IPS-20b (cell line): ENCODE data around the gene BMF.
A peak's percentile ranks its signal among the peaks of the same experiment; 100 is the strongest.

Source experiments
- H3K27ac ChIP-seq: one replicate; pipeline ENCODE4 v1.5.1; 2013; ENCODE audit warnings: low read length
- H3K27me3 ChIP-seq: 2 replicates; pipeline ENCODE4 v1.6.1; 2013; ENCODE audit warnings: mild to moderate bottlenecking, low read length, inconsistent platforms; ENCODE audit not compliant: insufficient read depth
- H3K36me3 ChIP-seq: 2 replicates; pipeline ENCODE4 v1.6.1; 2013; ENCODE audit warnings: low read depth, mild to moderate bottlenecking, inconsistent platforms, low read length, moderate library complexity; ENCODE audit not compliant: insufficient read depth
- H3K4me1 ChIP-seq: 2 replicates; pipeline ENCODE4 v1.6.1; 2013; ENCODE audit warnings: mild to moderate bottlenecking, control low read depth, inconsistent platforms, low read length, moderate library complexity; ENCODE audit not compliant: insufficient read depth
- H3K4me3 ChIP-seq: 2 replicates; pipeline ENCODE4 v1.5.1; 2013; ENCODE audit warnings: mild to moderate bottlenecking, low read length, inconsistent platforms
- H3K9ac ChIP-seq: 2 replicates; pipeline ENCODE4 v1.6.1; 2013; ENCODE audit warnings: low read depth, mild to moderate bottlenecking, inconsistent platforms, low read length, moderate library complexity
- H3K9me3 ChIP-seq: 2 replicates; pipeline ENCODE4 v1.6.1; 2013; ENCODE audit warnings: mild to moderate bottlenecking, low read depth, low read length, inconsistent platforms; ENCODE audit not compliant: insufficient read depth

BMF gene

DNA sequence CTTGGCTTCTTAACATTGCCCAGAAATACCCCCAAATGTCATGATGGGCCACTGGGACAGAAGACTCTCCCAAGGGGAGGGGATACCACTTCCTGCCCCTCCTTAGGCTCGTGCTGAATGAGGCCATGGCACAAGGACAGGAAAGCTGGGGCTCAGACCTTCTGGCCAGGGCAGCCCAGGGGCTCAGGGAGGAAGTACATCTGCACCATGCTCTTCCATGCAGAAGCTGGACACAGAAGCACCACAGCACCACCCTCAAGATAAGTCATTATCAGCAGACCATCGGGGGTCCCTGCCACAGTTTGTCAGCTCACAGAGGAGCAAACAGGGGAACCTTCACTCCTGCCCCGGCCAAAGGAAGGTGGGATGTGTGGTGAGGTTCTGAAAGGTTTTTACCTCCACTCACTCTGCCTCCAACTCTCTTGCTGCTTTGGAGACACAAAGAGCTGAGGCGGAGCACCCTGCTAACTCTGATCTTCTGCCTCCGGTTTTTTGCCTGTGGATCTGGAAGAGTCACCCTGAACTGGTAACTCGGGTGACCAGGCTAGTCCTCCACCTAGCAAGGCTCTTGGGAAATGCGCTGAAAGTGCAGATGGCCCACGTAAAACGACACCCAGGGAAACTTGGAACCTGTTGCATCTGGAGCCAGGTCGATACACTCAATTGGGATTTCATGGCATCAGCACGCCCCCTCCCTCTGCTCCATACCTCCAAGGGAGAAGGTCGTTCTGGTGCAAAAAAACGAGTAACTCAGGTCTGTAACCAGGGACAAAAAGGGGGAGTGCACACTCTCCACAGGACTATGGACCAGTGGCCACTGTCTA, 8.3 kb downstream of the BMF start:
- H3K4me1 ChIP-seq: peaks cover 47% of the 10 kb centered on the region
- H3K4me3 ChIP-seq: no peak overlapping the region
- H3K9me3 ChIP-seq: no peaks in the 10 kb centered on the region
- H3K36me3 ChIP-seq: peaks cover 9% of the 10 kb centered on the region; the same call in 1 of the 2 replicates
- H3K27ac ChIP-seq: no peak overlapping the region
- peaks cover 8% of the 10 kb centered on the region; the same call in 1 of the 2 replicates for H3K27me3 ChIP-seq
- no peak overlapping the region for H3K9ac ChIP-seq

DNA sequence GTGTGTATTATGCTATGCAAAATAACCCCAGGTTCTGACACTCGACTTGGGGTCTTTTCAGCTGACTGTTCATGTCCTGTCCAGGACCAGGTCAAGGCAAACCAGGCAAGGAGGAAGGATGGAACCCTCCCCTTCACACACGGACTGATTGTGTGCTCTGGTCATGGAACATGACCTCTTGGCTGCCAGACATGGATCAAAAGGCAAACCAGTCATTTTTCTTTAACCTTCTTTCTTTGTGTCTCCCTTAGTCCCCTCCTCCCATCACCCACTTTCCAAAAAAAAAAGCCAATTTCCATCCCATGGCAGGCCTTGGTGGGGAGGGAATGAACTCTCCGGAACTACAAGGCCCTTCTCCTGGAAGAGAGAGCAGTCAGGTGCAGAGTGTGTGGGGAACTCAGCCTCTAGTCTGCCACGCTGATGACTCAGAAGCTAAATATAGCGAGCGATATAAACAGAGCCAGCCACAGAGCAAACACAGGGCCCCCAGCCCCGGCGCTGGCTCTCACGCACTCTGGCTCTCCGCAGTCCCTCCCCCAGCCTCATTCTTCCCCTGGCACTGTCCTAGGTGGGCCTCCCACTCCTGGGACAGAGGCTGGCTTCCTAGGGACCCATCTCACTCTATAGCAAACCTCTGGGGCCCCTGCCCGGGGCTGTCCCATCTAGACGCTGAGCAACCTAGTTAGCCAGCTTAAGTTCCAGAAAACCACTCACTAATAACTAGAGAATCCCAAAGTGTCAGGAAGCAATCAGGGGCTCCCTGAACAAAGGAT, 10.0 kb downstream of the BMF start:
- peaks cover 9% of the 10 kb centered on the region; the same call in 1 of the 2 replicates for H3K36me3 ChIP-seq
- no peaks in the 10 kb centered on the region for H3K9me3 ChIP-seq
- peak overlapping the region; percentile 43; the same call in 1 of the 2 replicates for H3K9ac ChIP-seq
- no peak overlapping the region for H3K27ac ChIP-seq
- H3K4me3 ChIP-seq: no peak overlapping the region
- peaks cover 32% of the 10 kb centered on the region for H3K4me1 ChIP-seq
- no peaks in the 10 kb centered on the region for H3K27me3 ChIP-seq

DNA sequence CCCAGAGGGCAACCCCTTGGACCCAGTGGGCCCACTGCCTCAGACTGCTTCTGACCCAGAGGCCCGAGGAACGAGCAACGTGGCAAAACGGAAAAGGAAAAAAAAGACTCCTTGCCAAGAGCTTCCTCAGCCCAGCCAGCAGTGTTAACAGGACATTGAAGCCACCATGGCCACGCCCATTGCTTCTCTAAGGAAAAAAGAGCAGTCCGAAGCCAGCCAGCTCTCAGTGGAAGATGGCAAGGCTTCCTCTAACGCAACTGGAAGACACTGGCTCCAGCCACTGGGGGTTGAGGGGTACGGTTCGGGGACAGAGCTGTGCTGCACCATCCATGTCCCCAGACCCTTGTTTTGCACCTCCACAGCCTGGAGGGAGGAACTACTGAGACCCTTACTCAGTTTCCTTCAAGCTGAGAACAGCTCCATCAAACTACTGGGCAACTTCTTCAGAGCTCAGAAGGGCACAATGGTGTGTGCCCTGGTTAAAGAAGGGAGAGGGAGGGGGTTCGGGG, 10.7 kb downstream of the BMF start:
- Histone ChIP-seq H3K4me1 (peaks cover 34% of the 10 kb centered on the region), H3K9ac (no peak overlapping the region)

DNA sequence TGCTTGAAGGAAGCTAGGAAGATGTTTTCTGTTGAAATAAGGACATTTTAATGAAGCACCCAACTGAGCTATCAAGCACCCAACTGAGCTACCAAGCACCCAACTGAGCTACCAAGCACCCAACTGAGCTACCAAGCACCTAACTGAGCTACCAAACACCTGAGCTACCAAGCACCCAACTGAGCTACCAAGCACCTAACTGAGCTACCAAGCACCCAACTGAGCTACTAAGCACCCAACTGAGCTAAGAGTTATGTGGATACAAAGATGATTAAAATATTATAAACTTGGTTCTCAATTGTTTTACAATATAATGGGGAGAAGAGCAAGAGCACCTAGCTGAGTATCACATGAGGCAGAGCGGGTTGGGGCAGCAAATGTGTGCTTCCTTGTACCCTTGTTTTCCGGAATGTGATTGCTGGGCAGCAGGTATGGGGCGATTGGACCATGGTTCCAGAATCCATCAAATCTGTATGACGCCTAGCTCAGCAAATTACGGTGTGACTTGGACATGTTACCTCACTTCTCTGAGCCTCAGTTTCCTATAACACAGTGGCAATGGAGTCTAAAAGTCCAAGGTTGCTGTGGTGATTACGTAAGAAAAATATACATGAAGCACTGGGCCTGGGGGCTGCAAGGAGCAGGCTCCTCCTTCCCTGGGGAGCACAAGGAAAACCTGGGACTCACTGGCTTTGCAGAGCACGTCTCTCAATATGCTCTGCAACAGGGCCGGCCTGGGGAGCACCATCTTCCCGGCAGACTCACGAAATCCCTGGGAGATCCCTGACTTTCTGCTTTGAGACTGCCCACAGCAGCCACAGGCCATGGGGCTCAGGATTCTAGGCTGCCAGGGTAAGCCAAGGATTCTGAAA, 11.3 kb downstream of the BMF start:
- Histone ChIP-seq H3K9ac (no peak overlapping the region), H3K36me3 (peaks cover 9% of the 10 kb centered on the region; the same call in 1 of the 2 replicates), H3K4me3 (no peak overlapping the region), H3K4me1 (peaks cover 36% of the 10 kb centered on the region), H3K9me3 (no peaks in the 10 kb centered on the region), H3K27me3 (no peaks in the 10 kb centered on the region), H3K27ac (no peak overlapping the region)

More for the DNA sequence above, 10.7 kb downstream of the BMF start:
- Histone ChIP-seq H3K27ac (no peak overlapping the region), H3K36me3 (peaks cover 9% of the 10 kb centered on the region; the same call in 1 of the 2 replicates), H3K9me3 (no peaks in the 10 kb centered on the region), H3K27me3 (no peaks in the 10 kb centered on the region), H3K4me3 (no peak overlapping the region)

DNA sequence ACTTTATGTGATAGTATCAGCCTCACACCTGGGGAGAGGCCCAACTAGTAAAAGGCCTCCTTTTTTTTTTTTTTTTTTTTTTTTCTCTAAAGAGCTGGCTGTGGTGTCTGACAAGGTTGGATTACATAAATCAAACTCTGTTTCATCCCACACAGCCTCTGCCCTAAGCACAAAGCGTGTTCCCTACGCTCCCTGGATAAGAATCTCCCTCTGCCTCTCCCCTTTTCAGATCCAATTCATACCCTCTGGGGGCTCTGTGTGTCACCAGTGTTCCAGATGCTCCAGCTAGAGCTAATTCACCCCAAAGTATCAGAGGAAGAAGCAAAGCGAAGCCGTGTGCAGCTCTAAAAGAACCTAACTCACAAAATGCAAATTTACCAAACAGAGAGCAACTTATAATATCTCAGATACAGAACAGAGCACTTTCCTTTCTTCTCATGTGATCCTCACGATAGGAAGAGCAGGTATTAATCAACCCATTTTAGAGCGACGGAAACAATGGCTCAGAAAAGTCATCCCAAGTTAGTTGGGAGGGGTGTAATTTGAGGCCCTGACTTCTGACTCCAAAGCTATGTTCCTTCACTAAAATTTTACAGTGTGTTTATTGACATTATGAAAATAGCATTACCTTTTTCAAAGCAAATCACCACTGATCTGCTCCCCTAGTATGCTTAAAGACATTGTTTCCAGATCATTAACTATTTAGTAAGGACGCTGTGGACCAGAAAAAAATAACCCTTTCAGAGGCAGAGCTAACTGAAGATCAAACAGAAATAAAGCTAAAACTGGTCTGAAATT, 12.4 kb downstream of the BMF start:
- Histone ChIP-seq H3K9me3 (no peaks in the 10 kb centered on the region), H3K36me3 (peaks cover 9% of the 10 kb centered on the region), H3K27me3 (no peaks in the 10 kb centered on the region), H3K27ac (no peak overlapping the region), H3K4me1 (peaks cover 46% of the 10 kb centered on the region), H3K4me3 (no peak overlapping the region), H3K9ac (no peak overlapping the region)

DNA sequence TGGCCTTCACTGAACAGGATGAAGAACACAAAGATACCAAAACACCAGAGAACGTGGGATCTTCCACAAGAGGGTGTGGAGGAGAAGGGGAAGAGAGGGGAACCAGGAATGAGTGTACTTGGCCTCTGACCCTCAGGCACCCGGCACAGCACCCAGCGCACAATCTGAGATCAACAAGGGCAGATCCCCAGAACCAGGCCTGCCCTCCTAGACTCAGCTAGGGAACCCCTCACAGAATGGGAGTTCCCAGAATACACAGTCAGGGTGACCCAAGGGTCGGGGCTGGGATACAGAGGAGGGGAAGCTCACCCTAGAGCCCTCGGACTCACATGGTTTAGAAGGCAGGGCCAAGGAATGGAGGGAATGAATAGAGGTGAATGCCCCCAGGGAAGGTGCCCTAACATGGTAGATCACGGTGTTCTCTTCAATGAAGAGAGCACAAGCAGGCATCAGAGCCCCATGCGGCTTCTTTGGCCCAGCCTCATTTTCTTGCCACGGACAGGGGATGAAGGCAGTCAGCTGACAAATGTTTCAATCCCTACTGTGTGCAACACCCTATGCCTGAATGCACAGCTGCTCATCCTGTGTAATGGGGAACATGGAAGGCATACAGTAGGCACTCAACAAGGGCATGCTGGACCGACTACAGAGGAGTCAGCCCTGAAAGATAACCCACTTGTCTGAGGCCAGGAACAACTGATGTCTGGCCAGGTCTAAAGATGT, 13.1 kb downstream of the BMF start:
- Histone ChIP-seq H3K36me3 (peaks cover 8% of the 10 kb centered on the region), H3K9ac (no peak overlapping the region), H3K27me3 (no peaks in the 10 kb centered on the region), H3K9me3 (no peaks in the 10 kb centered on the region), H3K27ac (no peak overlapping the region), H3K4me3 (no peak overlapping the region), H3K4me1 (peaks cover 53% of the 10 kb centered on the region)

DNA sequence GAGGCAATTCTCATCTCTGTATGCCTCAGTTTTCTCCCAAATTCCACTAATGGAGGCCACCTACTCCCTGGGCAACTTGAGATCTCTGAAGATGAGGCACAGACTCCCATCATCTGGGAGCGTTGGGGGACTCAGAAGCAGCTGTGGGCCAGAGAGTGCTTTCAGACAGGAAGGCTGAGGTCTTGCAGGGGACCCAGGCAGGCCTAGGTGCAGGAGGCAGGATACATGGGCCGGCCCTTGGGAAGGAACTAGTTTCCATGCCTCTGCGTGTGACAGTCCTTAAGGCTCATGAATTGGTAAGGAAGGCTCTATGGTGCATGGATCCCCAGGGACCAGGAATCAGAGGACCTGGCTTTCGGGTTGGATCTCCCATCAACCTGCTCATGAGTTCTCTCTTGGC, 14.5 kb downstream of the BMF start:
- Histone ChIP-seq H3K36me3 (peaks cover 16% of the 10 kb centered on the region), H3K9ac (no peak overlapping the region), H3K4me3 (no peak overlapping the region), H3K9me3 (no peaks in the 10 kb centered on the region), H3K4me1 (peaks cover 64% of the 10 kb centered on the region), H3K27ac (no peak overlapping the region), H3K27me3 (no peaks in the 10 kb centered on the region)

- Histone ChIP-seq H3K36me3 (peaks cover 16% of the 10 kb centered on the region), H3K27me3 (no peaks in the 10 kb centered on the region), H3K9ac (peak overlapping the region; percentile 40; the same call in 1 of the 2 replicates), H3K4me3 (no peak overlapping the region; the same call in 1 of the 2 replicates), H3K4me1 (peaks cover 62% of the 10 kb centered on the region), H3K27ac (no peak overlapping the region), H3K9me3 (no peaks in the 10 kb centered on the region)
Measured at GRCh38 chr15:40092979-40093869, 15.5 kb downstream of the BMF start.

- H3K4me1 ChIP-seq: peaks cover 66% of the 10 kb centered on the region
- peak overlapping the region; percentile 40; the same call in 1 of the 2 replicates for H3K9ac ChIP-seq
Measured at GRCh38 chr15:40092256-40092978, 16.3 kb downstream of the BMF start.

More at GRCh38 chr15:40092256-40092978, 16.3 kb downstream of the BMF start:
- Histone ChIP-seq H3K27me3 (no peaks in the 10 kb centered on the region), H3K27ac (no peak overlapping the region), H3K4me3 (peak overlapping the region; percentile 46; the same call in 1 of the 2 replicates), H3K36me3 (peaks cover 16% of the 10 kb centered on the region), H3K9me3 (no peaks in the 10 kb centered on the region)
